C1 segment of cervical spinal cord (tissue), 14 donors: ENCODE measurements around the gene CD48.

Experiments
- DNase-seq, 14 donors: peaks; one replicate each; lab custom pipeline; 2025; lab: John Stamatoyannopoulos, UW

The CD48 gene

DNA sequence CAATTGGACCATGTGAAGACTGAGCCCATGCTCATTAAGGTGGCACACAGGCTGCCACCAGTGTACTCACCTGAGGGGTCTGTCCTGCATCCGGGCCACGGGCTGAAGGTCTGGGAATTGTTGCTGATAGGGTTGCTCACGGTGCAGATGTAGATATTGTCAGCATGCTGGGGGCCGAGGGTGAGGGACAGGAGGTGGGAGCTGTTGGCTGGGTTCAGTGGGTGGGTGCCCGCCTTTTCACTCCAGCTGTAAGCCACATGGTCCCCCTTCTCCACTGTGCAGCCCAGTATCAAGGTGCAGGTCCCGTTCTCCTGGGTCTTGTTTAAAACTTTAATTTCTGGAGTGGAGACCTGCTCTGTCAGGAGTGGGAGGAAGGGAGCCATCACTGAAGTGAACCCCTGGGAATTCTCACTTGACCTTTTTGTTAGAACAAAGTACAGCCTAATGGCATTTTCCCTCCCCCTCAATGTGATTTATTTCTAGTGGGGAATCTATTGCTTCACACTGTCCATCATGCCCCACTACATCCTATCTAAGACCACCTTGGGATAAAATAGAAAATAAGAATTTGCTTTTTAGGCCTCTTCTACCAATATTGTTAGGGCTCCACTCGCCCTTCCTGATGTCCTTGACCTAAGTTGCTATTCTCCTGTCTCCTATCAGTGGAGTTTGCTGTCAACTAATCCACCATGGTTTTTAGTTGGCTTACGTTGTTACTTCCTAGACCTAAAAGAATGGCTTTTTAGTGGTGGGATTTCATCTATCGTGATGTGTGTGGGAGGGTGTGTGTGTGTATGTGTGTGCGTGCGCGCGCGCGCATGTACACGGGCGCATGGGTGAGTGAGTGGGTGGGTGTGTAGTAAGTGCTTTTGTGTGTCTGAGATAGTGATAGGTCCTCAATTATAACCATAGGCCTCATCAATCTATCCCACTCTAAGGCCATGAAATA, 76.8 kb downstream of the CD48 start:
- no peak for DNase-seq

DNA sequence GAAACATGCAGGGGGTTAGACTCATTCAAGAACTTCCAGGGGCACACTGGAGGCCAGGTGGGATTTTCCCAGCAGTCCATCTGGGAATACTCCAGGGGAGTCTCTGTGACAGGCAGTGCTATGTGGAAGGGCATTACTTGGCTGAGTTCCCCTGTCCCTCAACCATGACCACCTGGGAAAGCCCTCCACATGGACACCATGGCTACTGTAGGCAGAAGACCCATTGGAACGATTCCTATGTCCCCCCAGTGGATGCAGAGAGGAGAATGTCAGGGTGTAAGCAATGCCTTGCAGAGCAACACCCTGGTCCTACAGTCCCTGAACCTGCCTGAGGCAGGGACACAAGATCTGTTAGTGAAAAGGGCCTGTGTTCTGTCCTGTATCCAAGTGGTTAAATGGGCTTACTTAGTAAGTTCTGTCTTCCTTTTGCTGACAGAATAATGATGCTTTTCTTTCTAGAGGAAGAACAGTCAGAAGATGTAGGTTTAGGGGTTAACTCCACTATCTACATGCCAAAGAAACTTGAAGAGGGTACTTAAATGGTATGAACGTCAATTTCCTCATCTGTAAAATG, 78.2 kb downstream of the CD48 start:
- DNase-seq = no peak

DNA sequence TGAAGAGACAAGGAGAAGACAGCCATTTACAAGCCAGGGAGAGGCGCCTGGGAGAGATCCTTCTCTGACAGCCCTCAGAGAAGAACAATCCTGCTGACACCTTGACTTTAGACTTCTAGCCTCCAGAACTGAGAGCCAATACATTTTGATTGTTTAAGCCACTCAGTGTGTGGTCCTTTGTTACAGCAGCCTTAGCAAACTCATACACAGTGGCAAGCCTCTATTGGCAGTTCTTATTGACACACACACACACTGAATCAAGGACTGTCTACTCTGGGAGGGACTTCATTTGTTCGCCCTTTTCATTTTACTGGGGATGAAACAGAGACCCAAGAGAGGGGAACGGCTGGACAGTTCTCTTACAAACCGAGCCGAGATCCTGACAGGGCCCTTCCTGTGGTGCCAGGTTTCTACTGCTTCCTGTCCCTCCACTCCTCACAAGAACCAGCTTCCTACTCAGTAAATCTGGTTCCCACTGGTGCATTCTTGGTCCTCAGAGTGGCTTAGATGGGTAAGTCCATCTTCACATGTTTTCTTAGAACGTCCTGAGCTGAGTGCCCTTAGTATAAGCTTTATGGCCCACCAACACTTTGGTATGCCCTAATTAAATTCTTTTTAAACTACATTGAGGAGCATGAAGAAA, 79.5 kb downstream of the CD48 start:
- DNase-seq = no peak

DNA sequence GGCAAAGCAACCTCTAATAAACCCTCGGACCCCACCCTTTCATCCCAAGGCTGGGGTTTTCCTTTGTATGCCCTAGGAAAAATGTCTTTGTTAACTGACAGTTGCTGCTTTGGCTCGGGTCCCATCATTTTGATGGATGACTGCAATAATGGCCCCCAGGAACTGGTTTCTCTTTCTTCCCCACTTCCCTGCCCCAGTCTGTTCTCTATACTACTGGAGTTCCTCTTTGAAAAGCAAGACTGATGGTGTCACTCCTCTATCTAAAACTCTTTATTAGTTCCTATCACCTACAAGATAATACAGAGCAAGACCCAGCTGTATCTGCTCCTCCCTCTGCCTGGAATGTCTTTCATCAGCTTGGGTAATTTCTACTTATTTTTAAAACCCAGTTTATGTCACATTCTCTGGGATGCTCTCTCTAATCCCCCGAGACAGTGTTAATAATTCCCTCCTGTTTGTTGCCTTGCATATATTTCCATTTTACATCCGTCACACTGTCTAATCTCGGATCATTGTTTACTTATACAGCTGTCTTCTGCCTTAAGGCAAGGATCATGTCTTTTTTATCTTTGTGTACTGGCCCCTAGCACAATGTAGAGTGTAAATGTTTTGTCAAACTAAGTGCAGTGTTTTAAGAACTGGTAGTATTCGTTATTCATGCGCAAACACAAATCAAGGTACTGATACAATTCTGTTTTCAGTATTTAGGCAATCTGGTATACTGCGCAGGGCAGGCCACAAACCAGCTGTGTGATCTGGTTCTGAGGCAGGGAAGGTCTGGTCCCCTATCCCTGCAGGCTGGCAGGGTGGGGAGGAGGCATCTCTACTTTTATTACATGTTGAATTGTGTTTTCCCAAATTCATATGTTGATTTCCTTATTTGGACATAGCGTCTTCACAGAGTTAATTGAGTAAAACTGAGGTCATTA, 80.8 kb downstream of the CD48 start:
- DNase-seq = no peak

DNA sequence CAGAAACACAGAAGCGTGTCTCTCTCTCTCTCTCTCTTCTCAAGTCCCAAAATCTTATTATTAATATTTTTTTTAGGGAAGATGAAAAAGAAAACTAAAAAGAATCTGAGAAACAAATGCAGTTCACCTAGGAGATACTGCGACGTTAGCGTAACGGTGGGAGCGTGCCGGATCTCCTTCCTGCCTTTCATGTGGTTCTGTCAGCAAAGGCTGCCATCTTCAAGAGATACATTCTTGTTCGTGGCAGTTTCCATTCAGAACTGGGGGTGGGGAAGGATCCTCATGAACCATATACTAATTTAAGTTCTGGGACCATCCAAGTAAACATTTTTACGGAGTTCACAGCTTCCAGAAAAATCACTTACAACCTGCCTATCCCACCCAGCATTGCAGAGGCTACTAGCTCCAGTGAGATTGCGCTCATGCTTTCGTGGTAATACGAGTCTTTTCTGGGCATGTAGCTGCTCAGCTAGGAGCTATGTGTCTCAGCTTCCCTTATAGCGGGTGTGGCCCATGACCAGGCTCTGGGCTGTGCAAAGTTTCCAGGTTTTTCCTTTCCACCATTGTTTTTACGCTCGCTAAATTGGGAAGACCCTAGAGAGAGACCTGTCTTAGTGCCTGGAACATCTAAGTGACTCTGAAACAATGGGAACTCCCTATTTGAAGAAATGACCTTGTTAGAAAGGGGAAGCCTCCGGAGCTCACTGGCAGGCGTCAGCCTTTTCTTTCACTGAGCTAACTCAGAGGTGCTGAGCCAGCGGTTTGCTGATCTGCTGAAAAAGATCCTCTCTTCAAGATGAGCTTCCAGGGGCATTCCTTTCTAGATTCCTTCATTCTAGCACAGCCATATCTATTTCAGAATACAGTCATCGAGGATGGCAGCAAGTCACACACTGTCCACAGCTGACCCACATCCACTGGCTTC, 82.1 kb downstream of the CD48 start:
- DNase-seq = peak in 5 of 14 donors; percentile 3 to 29 (median 9)

DNA sequence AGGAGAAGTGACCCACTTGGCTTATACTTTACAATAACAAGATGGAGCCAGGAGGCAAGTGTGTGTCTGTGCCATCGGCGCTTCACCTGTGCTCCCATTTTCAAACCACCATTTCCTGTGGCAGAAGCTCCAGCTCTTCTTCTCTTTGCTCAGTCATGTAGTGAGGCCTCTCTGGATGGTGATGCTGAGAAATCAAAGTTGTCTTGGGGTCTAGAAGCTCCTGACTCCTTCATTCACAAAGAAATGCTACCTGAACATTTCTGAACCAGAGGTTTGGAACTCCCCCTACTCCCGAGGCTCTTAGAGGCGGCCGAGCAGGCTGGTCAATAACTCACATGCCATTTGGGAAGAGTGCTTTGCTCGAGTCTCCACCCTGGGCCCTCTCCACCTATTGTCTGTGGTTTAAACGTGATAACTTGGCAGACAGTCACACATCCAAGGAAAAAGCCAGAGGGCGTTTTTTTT, 82.8 kb downstream of the CD48 start:
- DNase-seq = no peak
